HAP-1 (cell line): Measurements from ENCODE around the gene MAP7.
A peak's percentile ranks its signal among the peaks of the same experiment; 100 is the strongest.

Experiments
- DNase-seq, 2 experiments: peaks; one replicate each; pipeline ENCODE4 v3.0.0-alpha.2; 2016 to 2020; ENCODE audit warnings: low spot score in 2 of 2
- H3K27me3 ChIP-seq: fragments of 250-450 bp; sonication (Bioruptor Pico); 2 replicates; pipeline ENCODE4 v1.5.1; 2020; ENCODE audit warnings: low read depth, mild to moderate bottlenecking, moderate library complexity
- H3K36me3 ChIP-seq: fragments of 250-450 bp; sonication (Bioruptor Pico); replicated peaks from 2 replicates; pipeline ENCODE4 v1.5.1; 2020; ENCODE audit warnings: mild to moderate bottlenecking
- H3K4me1 ChIP-seq: fragments of 250-450 bp; sonication (Bioruptor Pico); 2 replicates; pipeline ENCODE4 v1.5.1; 2020; ENCODE audit warnings: mild to moderate bottlenecking
- H3K4me3 ChIP-seq: fragments of 250-450 bp; sonication (Bioruptor Pico); 2 replicates; pipeline ENCODE4 v1.5.1; 2020; ENCODE audit warnings: mild to moderate bottlenecking, moderate library complexity
- H3K9me3 ChIP-seq: fragments of 250-450 bp; sonication (Bioruptor Pico); 2 replicates; pipeline ENCODE4 v1.5.1; 2020; ENCODE audit warnings: mild to moderate bottlenecking, moderate library complexity
- in situ Hi-C: fragments of 300-500 bp; cut with MboI; formaldehyde crosslinking; loops from 3 replicates; pipeline ENCODE4 v1.14.3; 2020; ENCODE audit warnings: low sequenced_read_pairs, inconsistent platforms, mixed read lengths

The MAP7 gene

GRCh38 chr6:136550045-136550329 is 235 bp downstream of the MAP7 start:
- no peaks in the 10 kb centered on the region for H3K27me3 ChIP-seq
- peaks cover 12% of the 10 kb centered on the region for H3K4me1 ChIP-seq
- H3K9me3 ChIP-seq, result no peaks in the 10 kb centered on the region
- peak overlapping the region; percentile 65 for H3K4me3 ChIP-seq
- H3K36me3 ChIP-seq, result no peaks in the 10 kb centered on the region
- DNase-seq, result no peak
- in situ Hi-C loops, result no loop called here

GRCh38 chr6:136549300-136550044 is 750 bp downstream of the MAP7 start:
- Histone ChIP-seq H3K27me3 (no peaks in the 10 kb centered on the region), H3K36me3 (no peaks in the 10 kb centered on the region), H3K9me3 (no peaks in the 10 kb centered on the region), H3K4me1 (peaks cover 12% of the 10 kb centered on the region), H3K4me3 (peak overlapping the region; percentile 65)
- in situ Hi-C loops, result loop anchor here (10.0 kb wide), 1 partner anchor 205 kb away; no protein-coding TSS in a partner anchor
- peak; percentile 37 to 53 for DNase-seq

- H3K4me3 ChIP-seq, result peak overlapping the region; percentile 65
- no peaks in the 10 kb centered on the region for H3K9me3 ChIP-seq
- H3K36me3 ChIP-seq, result no peaks in the 10 kb centered on the region
- no peak for DNase-seq
- H3K4me1 ChIP-seq, result peaks cover 12% of the 10 kb centered on the region
- in situ Hi-C loops, result loop anchor here (10.0 kb wide), 1 partner anchor 204 kb away; no protein-coding TSS in a partner anchor
- H3K27me3 ChIP-seq, result no peaks in the 10 kb centered on the region
These were observed 1.5 kb downstream of the MAP7 start for GRCh38 chr6:136548582-136549299.

- no peaks in the 10 kb centered on the region for H3K36me3 ChIP-seq
- H3K27me3 ChIP-seq, result no peaks in the 10 kb centered on the region
- in situ Hi-C loops, result loop anchor here (10.0 kb wide), 1 partner anchor 203 kb away; no protein-coding TSS in a partner anchor
- no peak for DNase-seq
- no peak overlapping the region for H3K4me3 ChIP-seq
- peaks cover 12% of the 10 kb centered on the region for H3K4me1 ChIP-seq
- H3K9me3 ChIP-seq, result no peaks in the 10 kb centered on the region
These were observed 2.4 kb downstream of the MAP7 start for GRCh38 chr6:136547871-136548270.

GRCh38 chr6:136547336-136547735 is 2.9 kb downstream of the MAP7 start:
- peak in 1 of 2 experiments; percentile 76 for DNase-seq
- H3K4me1 ChIP-seq, result peaks cover 12% of the 10 kb centered on the region
- in situ Hi-C loops, result loop anchor here (10.0 kb wide), 1 partner anchor 203 kb away; no protein-coding TSS in a partner anchor

GRCh38 chr6:136546331-136546730 is 3.9 kb downstream of the MAP7 start:
- H3K4me3 ChIP-seq, result no peak overlapping the region
- no peak for DNase-seq
- no peaks in the 10 kb centered on the region for H3K36me3 ChIP-seq
- peaks cover 12% of the 10 kb centered on the region for H3K4me1 ChIP-seq
- H3K27me3 ChIP-seq, result no peaks in the 10 kb centered on the region
- in situ Hi-C loops, result loop anchor here (10.0 kb wide), 1 partner anchor 202 kb away; no protein-coding TSS in a partner anchor
- no peaks in the 10 kb centered on the region for H3K9me3 ChIP-seq

More at GRCh38 chr6:136547336-136547735, 2.9 kb downstream of the MAP7 start:
- no peaks in the 10 kb centered on the region for H3K36me3 ChIP-seq
- no peaks in the 10 kb centered on the region for H3K27me3 ChIP-seq
- no peaks in the 10 kb centered on the region for H3K9me3 ChIP-seq
- H3K4me3 ChIP-seq, result no peak overlapping the region

GRCh38 chr6:136544326-136544725 is 5.9 kb downstream of the MAP7 start:
- DNase-seq, result no peak
- H3K27me3 ChIP-seq, result no peaks in the 10 kb centered on the region
- no peaks in the 10 kb centered on the region for H3K36me3 ChIP-seq
- H3K9me3 ChIP-seq, result no peaks in the 10 kb centered on the region
- in situ Hi-C loops, result loop anchor here (10.0 kb wide), 1 partner anchor 200 kb away; no protein-coding TSS in a partner anchor
- peaks cover 12% of the 10 kb centered on the region for H3K4me1 ChIP-seq
- H3K4me3 ChIP-seq, result no peak overlapping the region

- Histone ChIP-seq H3K9me3 (no peaks in the 10 kb centered on the region), H3K4me3 (no peak overlapping the region), H3K36me3 (no peaks in the 10 kb centered on the region), H3K27me3 (no peaks in the 10 kb centered on the region), H3K4me1 (peaks cover 9% of the 10 kb centered on the region)
- in situ Hi-C loops, result loop anchor here (10.0 kb wide), 1 partner anchor 197 kb away; no protein-coding TSS in a partner anchor
- no peak for DNase-seq
These were observed 8.8 kb downstream of the MAP7 start for GRCh38 chr6:136541395-136541794.

GRCh38 chr6:136539967-136540652 is 10.1 kb downstream of the MAP7 start:
- no peak for DNase-seq
- Histone ChIP-seq H3K27me3 (no peaks in the 10 kb centered on the region), H3K4me1 (peaks cover 13% of the 10 kb centered on the region), H3K36me3 (no peaks in the 10 kb centered on the region), H3K4me3 (no peak overlapping the region), H3K9me3 (no peaks in the 10 kb centered on the region)
- in situ Hi-C loops, result loop anchor here (10.0 kb wide), 1 partner anchor 195 kb away; no protein-coding TSS in a partner anchor

GRCh38 chr6:136538836-136539235 is 11.4 kb downstream of the MAP7 start:
- no peaks in the 10 kb centered on the region for H3K9me3 ChIP-seq
- in situ Hi-C loops, result no loop called here
- DNase-seq, result no peak
- H3K36me3 ChIP-seq, result no peaks in the 10 kb centered on the region
- peaks cover 13% of the 10 kb centered on the region for H3K4me1 ChIP-seq
- no peaks in the 10 kb centered on the region for H3K27me3 ChIP-seq
- H3K4me3 ChIP-seq, result no peak overlapping the region

- H3K4me3 ChIP-seq, result no peak overlapping the region
- in situ Hi-C loops, result no loop called here
- no peaks in the 10 kb centered on the region for H3K27me3 ChIP-seq
- H3K9me3 ChIP-seq, result no peaks in the 10 kb centered on the region
- DNase-seq, result peak; percentile 49 to 93
- H3K4me1 ChIP-seq, result peaks cover 13% of the 10 kb centered on the region
- no peaks in the 10 kb centered on the region for H3K36me3 ChIP-seq
These were observed 14.2 kb downstream of the MAP7 start for GRCh38 chr6:136535880-136536650.

- Histone ChIP-seq H3K36me3 (no peaks in the 10 kb centered on the region), H3K9me3 (no peaks in the 10 kb centered on the region), H3K4me1 (peaks cover 13% of the 10 kb centered on the region), H3K4me3 (no peak overlapping the region), H3K27me3 (no peaks in the 10 kb centered on the region)
- DNase-seq, result no peak
- in situ Hi-C loops, result no loop called here
These were observed 15.0 kb downstream of the MAP7 start for GRCh38 chr6:136535017-136535765.
